Esophagus squamous epithelium (tissue), 4 donors: Measurements from ENCODE around the gene BRD9.
"Not testable (repeated sequence)": the region's sequence is repeated elsewhere in the genome, so short reads cannot be mapped to it uniquely, and the experiment has no call there.

Source experiments
- POLR2A ChIP-seq, 4 donors: fragments of 450-650 bp; IDR thresholded peaks; one replicate each; pipeline ENCODE4 v1.6.1; 2017; ENCODE audit warnings: antibody characterized with exemption in 4 of 4, mild to moderate bottlenecking in 4 of 4, moderate library complexity in 3 of 4
- TF ChIP-seq, protein P1 (sequence below), 6 experiments: fragments of 450-650 bp in 4 of 6; fragments of 200-600 bp in 2 of 6; sonication (generic) in 2 of 6; IDR thresholded peaks; one replicate each; pipeline ENCODE4 v1.5.1; 2016 to 2019; ENCODE audit warnings: antibody characterized with exemption in 6 of 6, mild to moderate bottlenecking in 4 of 6, moderate library complexity in 4 of 6

DNA sequence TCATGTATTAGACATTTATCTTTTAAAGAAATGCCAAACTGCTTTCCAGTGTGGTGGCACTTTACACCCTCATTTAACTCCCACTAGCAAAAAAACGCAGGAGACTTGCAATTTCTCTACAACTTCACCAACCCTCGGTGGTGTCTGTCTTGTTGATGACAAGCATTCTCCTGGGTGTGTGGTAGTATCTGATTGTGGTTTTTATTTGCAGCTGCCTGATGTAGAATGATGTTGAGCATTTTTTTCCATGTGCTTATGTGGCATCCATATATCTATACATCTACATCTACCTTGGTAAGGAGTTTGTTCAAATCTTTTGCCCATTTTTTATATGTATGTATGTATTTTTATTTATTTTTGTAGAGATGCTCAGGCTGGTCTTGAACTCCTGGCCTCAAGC is 58.6 kb downstream of the BRD9 start:
- TF ChIP-seq, protein P1, sequence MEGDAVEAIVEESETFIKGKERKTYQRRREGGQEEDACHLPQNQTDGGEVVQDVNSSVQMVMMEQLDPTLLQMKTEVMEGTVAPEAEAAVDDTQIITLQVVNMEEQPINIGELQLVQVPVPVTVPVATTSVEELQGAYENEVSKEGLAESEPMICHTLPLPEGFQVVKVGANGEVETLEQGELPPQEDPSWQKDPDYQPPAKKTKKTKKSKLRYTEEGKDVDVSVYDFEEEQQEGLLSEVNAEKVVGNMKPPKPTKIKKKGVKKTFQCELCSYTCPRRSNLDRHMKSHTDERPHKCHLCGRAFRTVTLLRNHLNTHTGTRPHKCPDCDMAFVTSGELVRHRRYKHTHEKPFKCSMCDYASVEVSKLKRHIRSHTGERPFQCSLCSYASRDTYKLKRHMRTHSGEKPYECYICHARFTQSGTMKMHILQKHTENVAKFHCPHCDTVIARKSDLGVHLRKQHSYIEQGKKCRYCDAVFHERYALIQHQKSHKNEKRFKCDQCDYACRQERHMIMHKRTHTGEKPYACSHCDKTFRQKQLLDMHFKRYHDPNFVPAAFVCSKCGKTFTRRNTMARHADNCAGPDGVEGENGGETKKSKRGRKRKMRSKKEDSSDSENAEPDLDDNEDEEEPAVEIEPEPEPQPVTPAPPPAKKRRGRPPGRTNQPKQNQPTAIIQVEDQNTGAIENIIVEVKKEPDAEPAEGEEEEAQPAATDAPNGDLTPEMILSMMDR (IDR thresholded peaks at IDR 0.05) = not testable (repeated sequence)
- not testable (repeated sequence) for TF ChIP-seq POLR2A (IDR thresholded peaks at IDR 0.05)
